Stimulated activated CD4-positive, alpha-beta T cell treated with anti-CD3 and anti-CD28 coated beads, TNF-alpha, amount 100 ng/mL, for 48 hours (primary cell): ENCODE measurements around the gene INTS7.

Source experiments
- DNase-seq, 3 donors: peaks; one replicate each; pipeline ENCODE4 v3.0.0-alpha.2; 2020; ENCODE audit warnings: low read depth in 3 of 3

The INTS7 gene

DNA sequence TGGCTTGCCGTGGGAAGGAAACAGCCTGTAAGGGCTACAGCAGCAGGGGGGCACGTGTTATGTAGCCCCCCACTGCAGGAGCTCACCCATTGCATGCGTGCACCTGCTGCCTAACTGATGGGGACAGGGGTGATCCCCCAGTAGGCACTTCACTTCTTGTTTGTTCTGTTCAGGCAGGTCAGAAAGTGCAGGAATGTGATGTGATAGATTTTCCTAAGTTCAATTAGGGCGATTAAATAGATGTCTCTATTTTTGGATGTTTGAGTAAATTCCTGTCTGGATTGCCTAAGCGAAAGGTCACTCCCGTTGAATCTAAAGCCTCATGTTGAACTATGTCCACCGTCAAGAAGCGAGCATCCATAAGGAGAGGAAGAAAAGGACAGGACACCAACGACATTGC lies 126.0 kb downstream of the INTS7 start:
- no peak for DNase-seq

DNA sequence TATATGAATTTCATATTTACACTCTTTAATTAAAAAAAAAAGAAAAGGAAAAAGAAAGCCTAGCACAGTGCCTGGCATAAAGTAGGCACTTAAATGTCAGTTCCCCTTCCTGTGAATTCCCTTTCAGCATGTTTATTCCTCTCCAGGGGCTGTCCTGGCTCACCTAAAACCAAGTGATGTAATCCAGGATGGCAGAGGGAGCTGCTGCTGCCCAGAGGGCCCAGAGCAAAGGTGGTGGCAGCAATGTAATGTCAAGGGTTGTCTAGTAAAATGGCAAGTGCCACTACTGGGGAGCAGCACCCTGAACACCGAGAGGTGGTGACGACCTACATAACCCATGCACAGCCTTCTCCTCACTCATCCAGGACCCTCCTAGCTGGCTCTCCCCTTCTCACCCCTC lies 126.4 kb downstream of the INTS7 start:
- DNase-seq = no peak

- DNase-seq = no peak
Measured at GRCh38 chr1:211908453-211908852, 126.9 kb downstream of the INTS7 start.

DNA sequence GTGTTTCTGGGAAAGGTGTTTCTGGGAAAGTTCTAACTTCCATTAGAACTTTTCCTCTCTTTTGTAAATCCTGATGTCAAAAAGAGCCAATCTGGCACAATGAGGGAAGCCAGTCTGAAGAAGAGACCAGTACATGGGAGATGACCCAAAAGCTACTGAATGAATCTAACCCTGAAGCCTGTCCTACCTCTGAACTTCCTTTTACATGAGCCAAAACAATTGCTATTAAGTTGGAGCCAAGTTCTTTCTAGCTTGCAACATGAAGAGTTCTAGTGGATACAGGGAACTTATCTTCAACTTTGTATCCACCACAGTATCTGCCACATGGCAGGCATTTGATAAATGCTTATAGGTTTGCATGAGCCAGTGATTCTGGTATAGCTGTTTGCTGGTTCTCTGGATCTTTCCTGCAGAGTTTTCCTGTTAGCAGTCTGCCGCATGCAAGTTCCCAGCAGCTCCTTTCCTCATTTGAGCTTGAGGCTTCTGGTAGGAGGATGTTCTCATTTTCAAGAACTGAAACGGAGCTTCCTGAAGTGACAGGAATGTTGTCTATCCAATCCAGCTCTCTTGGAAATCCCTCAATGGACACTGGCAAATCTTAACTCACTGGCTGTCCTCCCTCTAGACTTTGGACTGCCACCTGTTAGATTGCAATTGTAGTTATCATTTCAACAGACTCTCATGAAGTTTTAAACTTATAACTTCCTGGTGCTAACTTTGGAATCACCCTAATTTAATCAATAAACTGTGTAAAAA lies 131.7 kb downstream of the INTS7 start:
- DNase-seq = no peak

DNA sequence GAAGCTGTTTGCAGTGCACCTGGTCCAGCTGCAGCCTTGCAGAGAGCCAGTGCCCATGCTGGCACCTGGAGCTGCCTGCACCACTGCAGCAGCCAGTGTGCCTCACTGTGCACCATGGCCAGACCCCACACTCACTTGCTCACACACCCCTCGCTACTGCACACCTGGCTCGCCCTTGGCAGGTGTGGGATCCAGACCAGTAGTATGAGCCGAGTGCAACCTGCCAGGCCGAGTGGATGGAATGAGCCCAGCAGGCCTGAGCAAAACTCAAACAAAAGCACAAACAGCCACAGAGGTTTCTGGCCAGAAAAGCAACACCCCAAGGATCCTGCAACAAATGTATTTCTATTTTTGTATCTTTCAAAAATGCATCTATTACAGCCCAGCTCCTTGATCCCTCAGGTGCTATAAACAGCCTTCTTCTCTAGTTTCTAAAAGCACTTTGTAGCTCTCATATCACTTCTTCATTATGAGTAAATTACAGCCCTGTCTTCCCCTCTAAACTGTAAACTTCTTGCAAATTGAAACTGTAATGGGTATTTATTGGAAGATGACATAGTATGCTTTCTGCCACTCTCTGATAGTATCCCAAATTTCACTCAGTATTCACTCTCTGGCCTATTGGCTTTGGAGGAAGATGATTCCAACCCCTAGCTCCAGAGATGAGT lies 132.6 kb downstream of the INTS7 start:
- no peak for DNase-seq

DNA sequence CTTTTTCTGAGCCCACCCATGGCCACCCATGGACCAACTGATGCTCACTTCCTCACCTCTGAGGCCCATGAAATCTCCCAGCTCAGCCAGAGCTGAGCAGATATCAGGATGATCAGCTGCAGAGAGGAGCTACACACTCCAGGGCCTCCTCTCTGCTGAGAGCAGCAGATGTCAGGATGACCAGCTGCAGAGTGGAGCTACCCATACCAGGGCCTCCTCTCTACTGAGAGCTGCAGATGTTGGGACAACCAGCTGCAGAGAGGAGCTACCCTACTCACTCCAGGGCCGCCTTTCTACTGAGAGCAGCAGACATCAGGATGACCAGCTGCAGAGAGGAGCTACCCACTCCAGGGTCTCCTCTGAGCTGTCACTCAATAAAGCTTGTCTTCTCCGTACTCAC lies 133.4 kb downstream of the INTS7 start:
- DNase-seq = no peak

DNA sequence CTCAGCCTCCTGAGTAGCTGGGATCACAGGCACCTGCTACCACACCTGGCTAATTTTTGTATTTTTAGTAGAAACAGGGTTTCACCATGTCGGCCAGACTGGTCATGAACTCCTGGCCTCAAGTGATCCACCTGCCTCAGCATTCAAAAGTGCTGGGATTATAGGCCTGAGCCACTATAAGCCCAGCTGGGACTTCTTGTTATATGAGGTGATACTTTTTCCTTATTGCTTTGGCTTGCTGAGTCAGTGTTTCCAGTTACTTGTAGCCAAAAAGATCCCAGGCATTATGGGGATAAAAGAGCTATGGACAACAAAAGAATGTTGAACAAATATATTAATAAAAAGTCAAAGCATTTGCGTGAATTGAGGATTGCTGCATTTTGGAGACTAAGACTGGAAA lies 134.9 kb downstream of the INTS7 start:
- no peak for DNase-seq

DNA sequence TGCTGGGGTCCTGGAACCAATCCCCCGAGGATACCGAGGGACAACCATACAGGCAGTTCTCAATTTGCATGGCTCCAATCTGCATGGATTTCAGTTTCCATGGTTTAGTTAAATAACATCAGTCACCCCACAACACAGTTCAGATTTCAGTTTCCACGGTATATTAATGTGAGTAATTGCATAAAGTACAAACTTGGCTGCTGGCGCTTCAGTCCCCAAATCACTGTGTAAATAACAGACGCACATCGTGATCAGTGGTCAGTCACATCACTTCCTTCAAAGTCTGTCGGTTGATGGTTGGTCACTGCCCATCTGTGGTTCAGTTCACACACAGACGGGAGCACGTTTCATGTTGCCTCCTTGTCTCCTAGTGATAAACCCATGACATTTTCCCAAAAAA lies 138.4 kb downstream of the INTS7 start:
- DNase-seq = no peak

DNA sequence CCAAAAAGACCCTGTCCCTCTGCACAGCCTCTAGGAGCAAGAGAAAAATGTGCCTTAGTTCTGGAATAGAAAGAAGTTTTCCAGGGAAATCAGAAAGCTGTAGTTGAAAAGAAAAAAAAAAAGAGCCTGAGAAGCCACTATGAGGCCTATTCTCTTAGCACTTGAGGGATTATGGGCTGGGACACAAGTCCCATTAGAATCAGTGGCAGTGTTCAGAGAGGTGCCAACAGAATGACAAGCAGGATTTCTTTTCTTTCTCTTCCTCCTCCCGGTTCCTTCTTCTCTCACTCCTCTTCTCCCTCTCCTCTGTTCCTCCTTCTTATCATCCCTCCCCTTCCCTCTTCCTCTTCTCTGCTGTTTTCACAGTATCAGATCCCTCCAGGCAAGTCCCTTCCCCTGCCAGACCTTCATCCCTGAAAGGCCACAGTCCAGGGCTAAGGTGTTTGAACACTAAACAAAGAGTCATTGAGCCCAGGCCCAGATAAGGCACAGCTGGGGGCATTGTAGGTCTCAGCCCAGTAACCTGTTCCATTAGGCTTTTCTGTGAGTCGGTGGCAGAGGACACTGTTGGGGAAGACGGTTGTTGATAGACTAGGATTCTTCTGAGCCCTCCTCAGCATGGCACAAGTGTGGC lies 140.1 kb downstream of the INTS7 start:
- no peak for DNase-seq

DNA sequence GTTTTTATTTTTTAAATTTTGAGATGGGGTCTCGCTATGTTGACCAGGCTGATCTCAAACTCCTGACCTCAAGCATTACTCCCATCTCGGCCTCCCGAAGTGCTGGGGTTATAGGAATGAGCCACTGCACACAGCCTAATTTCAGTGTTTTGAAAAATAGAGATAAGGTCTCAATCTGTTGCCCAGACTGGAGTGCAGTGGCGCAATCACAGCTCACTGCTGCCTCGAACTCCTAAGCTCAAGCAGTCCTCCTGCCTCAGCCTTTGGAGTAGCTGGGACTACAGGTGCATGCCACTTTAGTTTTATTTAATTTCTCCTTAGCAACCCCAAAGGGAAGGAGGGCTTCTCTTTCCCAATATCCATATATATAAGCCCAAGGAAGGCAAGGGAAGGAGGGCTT lies 141.0 kb downstream of the INTS7 start:
- DNase-seq = no peak

DNA sequence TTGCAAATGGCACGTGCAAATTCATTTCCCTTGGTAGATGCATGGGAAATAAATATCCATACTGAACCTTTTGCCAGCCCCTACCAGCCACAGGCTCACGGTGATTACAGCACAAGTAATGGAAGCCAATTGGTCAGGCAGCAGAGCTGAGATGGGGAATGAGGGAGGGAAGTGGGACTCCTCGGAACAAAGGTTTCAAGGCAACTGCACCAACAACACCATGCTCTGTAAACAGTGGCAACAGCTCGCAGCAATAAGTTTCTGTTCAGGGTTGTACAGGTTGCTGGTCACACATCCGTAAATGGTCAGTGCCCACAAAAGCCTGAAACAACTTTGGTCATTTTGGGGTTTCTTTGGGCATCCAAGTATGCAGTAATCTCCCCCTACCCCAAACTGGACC lies 142.1 kb downstream of the INTS7 start:
- DNase-seq = no peak

DNA sequence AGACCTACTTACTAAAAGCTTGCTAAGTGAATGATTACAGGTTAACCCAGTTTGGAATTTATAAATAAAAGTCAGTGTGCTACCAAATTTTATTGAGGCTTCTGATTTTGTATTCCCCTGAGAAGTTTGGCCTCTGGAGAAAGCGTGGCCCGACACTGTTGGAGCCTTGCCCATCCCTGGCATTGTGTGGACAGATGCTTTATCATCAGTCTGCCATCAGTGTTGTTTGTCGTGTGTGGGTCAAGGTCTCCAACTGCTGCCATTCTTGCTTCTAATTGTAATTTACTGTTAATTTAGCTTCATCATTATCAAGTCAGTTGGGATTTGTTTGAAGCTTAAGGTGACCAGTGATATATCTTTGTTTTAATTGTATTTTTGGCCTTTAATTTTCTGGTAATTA lies 142.8 kb downstream of the INTS7 start:
- no peak for DNase-seq

DNA sequence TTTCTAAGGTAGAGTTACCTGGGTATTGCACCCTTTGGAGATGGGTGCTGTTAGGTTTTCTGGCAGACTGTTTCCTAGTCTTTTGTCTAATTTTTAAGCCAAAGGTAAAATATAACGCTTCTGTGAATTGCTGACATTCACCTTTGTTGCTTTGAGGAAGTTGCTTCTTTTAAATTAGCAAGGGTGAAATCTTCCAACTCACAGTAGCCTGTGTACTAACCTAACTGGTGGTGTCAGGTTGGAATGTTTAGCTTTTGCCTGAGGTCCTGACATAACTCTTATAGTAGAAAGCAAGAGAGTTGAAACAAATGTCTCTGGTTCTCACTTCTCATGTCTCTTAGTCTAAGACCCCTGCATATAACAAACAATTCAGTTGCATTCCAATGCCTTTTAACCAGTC lies 143.6 kb downstream of the INTS7 start:
- no peak for DNase-seq
